H1 (cell line): ENCODE measurements around the gene PDIA5. TPM values are rescaled to one million over a fixed set of nuclear protein-coding genes. Genes with fewer than 3 reads are reported as not detected.

Experiments
- CTCF ChIA-PET: fragments of 300-600 bp; sonication (Branson Sonifier 250); formaldehyde crosslinking; loops from one replicate; lab custom pipeline; 2021; ENCODE audit not compliant: partially characterized antibody; lab: Charles Lee
- POLR2A ChIA-PET: fragments of 300-600 bp; sonication (Branson Sonifier 250); formaldehyde crosslinking; loops from one replicate; lab custom pipeline; 2021; ENCODE audit warnings: inconsistent platforms; ENCODE audit not compliant: partially characterized antibody; lab: Charles Lee
- DNase-seq, 2 experiments: peaks; one replicate each; pipeline versions ENCODE4 v3.0.0 to v3.0.0-alpha.2; 2010 to 2022; ENCODE audit warnings: low spot score in 2 of 2, low read depth in 1 of 2, mixed read lengths in 1 of 2
- FAIRE-seq: peaks from 2 replicates; lab custom pipeline; 2011; peaks lifted over from hg19 to GRCh38; lab: Jason Lieb, UNC
- H2AFZ ChIP-seq: 2 replicates; pipeline ENCODE4 v1.8.1; 2012; ENCODE audit warnings: low read length, inconsistent platforms
- H2AK5ac ChIP-seq: 2 replicates; pipeline ENCODE4 v1.6.1; 2013; ENCODE audit warnings: low read depth, low read length
- H2BK120ac ChIP-seq: replicated peaks from 2 replicates; pipeline ENCODE3; 2013; ENCODE audit warnings: low read depth, low read length, inconsistent platforms
- H2BK12ac ChIP-seq: 2 replicates; pipeline ENCODE4 v1.6.1; 2013; ENCODE audit warnings: low read depth, low read length
- H2BK15ac ChIP-seq: 2 replicates; pipeline ENCODE4 v1.6.1; 2013; ENCODE audit warnings: low read length
- H2BK20ac ChIP-seq: 2 replicates; pipeline ENCODE4 v1.6.1; 2013; ENCODE audit warnings: low read length
- H2BK5ac ChIP-seq: 2 replicates; pipeline ENCODE4 v1.6.1; 2013; ENCODE audit warnings: low read depth, low read length
- H3K14ac ChIP-seq: 2 replicates; pipeline ENCODE4 v1.6.1; 2013; ENCODE audit warnings: inconsistent platforms; ENCODE audit not compliant: insufficient read length
- H3K18ac ChIP-seq: 2 replicates; pipeline ENCODE4 v1.6.1; 2013; ENCODE audit warnings: low read length; ENCODE audit errors: extremely low read depth
- H3K23ac ChIP-seq: 2 replicates; pipeline ENCODE4 v1.6.1; 2013; ENCODE audit warnings: inconsistent platforms; ENCODE audit not compliant: insufficient read length
- H3K23me2 ChIP-seq: 2 replicates; pipeline ENCODE4 v1.6.1; 2013; ENCODE audit warnings: low read depth, low read length
- H3K27ac ChIP-seq: 2 replicates; pipeline ENCODE4 v1.6.1; 2011; ENCODE audit warnings: low read depth, low read length, inconsistent platforms
- H3K27me3 ChIP-seq, 4 experiments: replicated peaks in 1 of 4; 1 replicate in 1 of 4; 2 replicates in 3 of 4; pipeline versions ENCODE4 v1.6.1 to v1.8.1; 2011 to 2013; ENCODE audit warnings: low read length in 3 of 4, mild to moderate bottlenecking in 3 of 4, inconsistent platforms in 2 of 4, mixed read lengths in 2 of 4, moderate library complexity in 1 of 4; ENCODE audit not compliant: control insufficient read depth in 3 of 4, insufficient read depth in 3 of 4; ENCODE audit errors: extremely low read depth in 1 of 4
- H3K36me3 ChIP-seq, 4 experiments: 2 replicates each; pipeline versions ENCODE4 v1.6.1 to v1.8.1; 2011 to 2013; ENCODE audit warnings: mild to moderate bottlenecking in 4 of 4, low read length in 3 of 4, moderate library complexity in 2 of 4, control low read depth in 1 of 4, inconsistent platforms in 1 of 4; ENCODE audit not compliant: insufficient read depth in 4 of 4, control insufficient read depth in 2 of 4
- H3K4ac ChIP-seq: replicated peaks from 2 replicates; pipeline ENCODE3; 2013; ENCODE audit warnings: low read length, low read depth, mixed read lengths, inconsistent platforms; ENCODE audit not compliant: insufficient read length
- H3K4me1 ChIP-seq, 4 experiments: replicated peaks in 1 of 4; 1 replicate in 1 of 4; 2 replicates in 3 of 4; pipeline versions ENCODE4 v1.6.1 to v1.8.1; 2011 to 2013; ENCODE audit warnings: low read length in 3 of 4, inconsistent platforms in 2 of 4, mixed read lengths in 1 of 4; ENCODE audit not compliant: insufficient read depth in 4 of 4, control insufficient read depth in 3 of 4
- H3K4me2 ChIP-seq, 2 experiments: 2 replicates each; pipeline versions ENCODE4 v1.6.1 to v1.8.1; 2011 to 2013; ENCODE audit warnings: low read depth in 2 of 2, low read length in 2 of 2, control low read depth in 1 of 2, inconsistent platforms in 1 of 2, mild to moderate bottlenecking in 1 of 2; ENCODE audit not compliant: insufficient read depth in 1 of 2
- H3K4me3 ChIP-seq, 4 experiments: fragments of 200-600, 300-600 bp in 1 of 4; sonication (generic), shearing (Covaris generic), sonication (Bioruptor Twin) in 1 of 4; 2 replicates each; pipeline versions ENCODE4 v1.5.1 to v1.8.1; 2011 to 2016; ENCODE audit warnings: low read length in 4 of 4, low read depth in 3 of 4, control low read depth in 2 of 4, inconsistent platforms in 2 of 4, mild to moderate bottlenecking in 2 of 4, mixed read lengths in 1 of 4, moderate library complexity in 1 of 4; ENCODE audit not compliant: insufficient read depth in 2 of 4; ENCODE audit errors: extremely low read depth in 1 of 4
- H3K56ac ChIP-seq: replicated peaks from 2 replicates; pipeline ENCODE3; 2013; ENCODE audit warnings: low read depth, mild to moderate bottlenecking, mixed read lengths, low read length, inconsistent platforms; ENCODE audit not compliant: insufficient read length
- H3K79me1 ChIP-seq: 2 replicates; pipeline ENCODE4 v1.6.1; 2013; ENCODE audit warnings: low read depth, low read length, control low read depth
- H3K79me2 ChIP-seq, 2 experiments: 2 replicates each; pipeline versions ENCODE4 v1.6.1 to v1.8.1; 2012 to 2013; ENCODE audit warnings: low read length in 2 of 2, mild to moderate bottlenecking in 2 of 2, inconsistent platforms in 1 of 2; ENCODE audit not compliant: insufficient read depth in 2 of 2, control insufficient read depth in 1 of 2
- H3K9ac ChIP-seq, 4 experiments: replicated peaks in 1 of 4; 1 replicate in 1 of 4; 2 replicates in 3 of 4; pipeline versions ENCODE4 v1.6.1 to v1.8.1; 2011 to 2013; ENCODE audit warnings: low read depth in 3 of 4, low read length in 3 of 4, control low read depth in 2 of 4, mild to moderate bottlenecking in 2 of 4, moderate library complexity in 2 of 4, inconsistent platforms in 1 of 4; ENCODE audit errors: extremely low read depth in 1 of 4
- H3K9me3 ChIP-seq, 2 experiments: 2 replicates each; pipeline versions ENCODE4 v1.6.1 to v1.8.1; 2012 to 2013; ENCODE audit warnings: mild to moderate bottlenecking in 2 of 2, moderate library complexity in 2 of 2, control low read depth in 1 of 2, inconsistent platforms in 1 of 2, low read depth in 1 of 2, low read length in 1 of 2, mixed read lengths in 1 of 2; ENCODE audit not compliant: insufficient read depth in 2 of 2
- H4K20me1 ChIP-seq, 2 experiments: replicated peaks in 1 of 2; 2 replicates each; pipeline versions ENCODE3 to v1.8.1; 2011 to 2013; ENCODE audit warnings: inconsistent platforms in 2 of 2, low read length in 2 of 2, mild to moderate bottlenecking in 1 of 2; ENCODE audit not compliant: insufficient read depth in 2 of 2, control insufficient read depth in 1 of 2
- H4K5ac ChIP-seq: 2 replicates; pipeline ENCODE4 v1.6.1; 2013; ENCODE audit warnings: low read length, low read depth, mixed read lengths, inconsistent platforms; ENCODE audit not compliant: insufficient read length
- H4K8ac ChIP-seq: 2 replicates; pipeline ENCODE4 v1.8.0; 2013; ENCODE audit warnings: mild to moderate bottlenecking, moderate library complexity, low read length, inconsistent platforms; ENCODE audit not compliant: insufficient read depth; ENCODE audit errors: extremely low read depth
- H4K91ac ChIP-seq: replicated peaks from 2 replicates; pipeline ENCODE3; 2013; ENCODE audit warnings: low read length, mixed read lengths, inconsistent platforms; ENCODE audit not compliant: insufficient read length
- CTBP2 ChIP-seq: IDR thresholded peaks from 2 replicates; pipeline ENCODE4 v1.7.0; 2011; ENCODE audit warnings: borderline replicate concordance, mild to moderate bottlenecking, moderate library complexity, mixed read lengths, low read length; ENCODE audit not compliant: insufficient read depth, insufficient read length
- FOSL1 ChIP-seq: IDR thresholded peaks from 2 replicates; pipeline ENCODE4 v1.6.1; 2011; ENCODE audit warnings: mild to moderate bottlenecking, low read depth, low read length, moderate library complexity; ENCODE audit not compliant: insufficient read depth
- GTF2F1 ChIP-seq: IDR thresholded peaks from 2 replicates; pipeline ENCODE4 v1.6.1; 2012; ENCODE audit warnings: low read depth, low read length, improper control_type of control experiment, borderline replicate concordance
- RAD21 ChIP-seq, 2 experiments: IDR thresholded peaks in 1 of 2; conservative IDR thresholded peaks in 1 of 2; 2 replicates each; pipeline ENCODE4 v1.6.1; 2011; ENCODE audit warnings: low read depth in 2 of 2, low read length in 2 of 2, improper control_type of control experiment in 1 of 2, inconsistent platforms in 1 of 2, mild to moderate bottlenecking in 1 of 2, moderate library complexity in 1 of 2
- TEAD4 ChIP-seq: IDR thresholded peaks from 2 replicates; pipeline ENCODE4 v1.6.1; 2012; ENCODE audit warnings: low read depth, low read length, inconsistent platforms, mixed read lengths
- USF2 ChIP-seq: IDR thresholded peaks from 2 replicates; pipeline ENCODE4 v1.6.1; 2011; ENCODE audit warnings: low read length, improper control_type of control experiment
- WGBS, 2 experiments: shearing (Covaris generic) in 1 of 2; methylation state at CpG; one replicate each; pipeline versions ENCODE4 v1.1.6 to v1.1.7; 2013 to 2015; ENCODE audit warnings: low lambda C conversion rate in 2 of 2, mixed read lengths in 2 of 2, inconsistent platforms in 1 of 2, low coverage in 1 of 2, missing lambda C conversion rate in 1 of 2; ENCODE audit not compliant: insufficient replicate concordance in 2 of 2, insufficient coverage in 1 of 2, insufficient read length in 1 of 2; ENCODE audit errors: extremely low coverage in 1 of 2, missing lambda C conversion rate in 1 of 2; 5-methylcytosine and 5-hydroxymethylcytosine counted together
- long read RNA-seq, 2 experiments: library from RNA in 1 of 2; library from capped mRNA in 1 of 2; stranded (forward); transcript quantifications; one replicate each; pipeline ENCODE4 v2.0.0, GENCODE V29; 2021; ENCODE audit warnings: inconsistent platforms in 1 of 2
- polyA minus RNA-seq, 3 experiments: library from RNA; depleted of rRNA, polyadenylated mRNA; stranded (reverse); fragments of >200 nt; gene quantifications; 1 replicate in 2 of 3; 2 replicates in 1 of 3; pipeline ENCODE4 v1.2.3, GENCODE V29; 2011
- polyA plus RNA-seq, 7 experiments: library from polyadenylated mRNA; depleted of rRNA in 3 of 7; stranded (reverse) in 5 of 7; unstranded in 2 of 7; fragments of >200 nt in 5 of 7; fragments of 200-250 nt in 2 of 7; gene quantifications; 1 replicate in 5 of 7; 2 replicates in 1 of 7; 4 replicates in 1 of 7; pipeline versions ENCODE4 v1.2.1 to v1.2.3, GENCODE V29; 2011 to 2013; ENCODE audit warnings: missing spikeins in 2 of 7, mixed read lengths in 2 of 7
- total RNA-seq: library from RNA; stranded (reverse); fragmentation: NEBNext Ultra II Directional; extraction: Animal tissue kit (Norgen Biotek cat#: 25700); gene quantifications from 2 replicates; pipeline ENCODE4 v1.2.1, GENCODE V29; 2021

The PDIA5 gene
- total RNA-seq (32.8 and 36.5 TPM in 2 replicates), polyA plus RNA-seq (2011; rRNA removed) (18.2 and 18.9 TPM in 2 replicates), polyA minus RNA-seq (2011; rRNA and poly(A)+ RNA removed) (11.0 and 13.8 TPM in 2 replicates)
- polyA plus RNA-seq (2011; cell fraction: cytosol; rRNA removed) = 26.2 TPM
- 24.8 TPM for polyA plus RNA-seq (2011; cell fraction: nucleus; rRNA removed)
- polyA plus RNA-seq (2012, experiment 1 of 2) = 25.3 to 30.2 TPM (median 27.7 TPM) in 4 replicates
- 16.3 TPM for polyA plus RNA-seq (2012, experiment 2 of 2)
- polyA plus RNA-seq (2013, experiment 1 of 2) = 50.7 TPM
- polyA plus RNA-seq (2013, experiment 2 of 2) = 52.2 TPM
- polyA minus RNA-seq (2011; cell fraction: cytosol; rRNA and poly(A)+ RNA removed) = 10.9 TPM
- polyA minus RNA-seq (2011; cell fraction: nucleus; rRNA and poly(A)+ RNA removed) = 11.2 TPM
- long read RNA-seq, experiment 1, transcript PDIA5-201 (17 exons, 1,799 nt) = major isoform, 10 of 25 reads
- long read RNA-seq, experiment 1, partial matches to known transcripts = 11 of 25 reads
- long read RNA-seq, experiment 1, other reads (novel, unspliced or antisense) = 4 of 25 reads
- long read RNA-seq, experiment 2, partial matches to known transcripts = 3 of 3 reads
- long read RNA-seq, experiment 2, other reads (novel, unspliced or antisense) = 0 of 3 reads

GRCh38 chr3:123066896-123067688 is at the start of gene PDIA5:
Gene PDIA5 (plus strand): TSS chr3:123067025. CDS start chr3:123067165, 140 bp downstream.
- peak within 1 kb of the TSS; percentile 61 to 86 (median 67) for H3K4me3 ChIP-seq
- DNase-seq (peak; percentile 69 to 91), FAIRE-seq (no peak)
- peak within 1 kb of the TSS; percentile 52; the same call in 1 of the 2 replicates for H2AFZ ChIP-seq
- H3K56ac ChIP-seq = peak within 1 kb of the TSS; percentile 9
- peaks cover 0 to 13% (median 8%) of the 10 kb centered on the region in 4 experiments; a peak in 5 of 7 replicates for H3K27me3 ChIP-seq
- H3K4ac ChIP-seq = no peak within 1 kb of the TSS
- peaks cover 6 to 44% of the 10 kb centered on the region in 2 experiments for H3K79me2 ChIP-seq
- H3K23ac ChIP-seq = no peak within 1 kb of the TSS
- no peak within 1 kb of the TSS for H3K27ac ChIP-seq
- 2% methylated on average over 40 of the region's 72 CpGs; no CpG with 5 or more reads in 1 of the 2 experiments for WGBS, 2 experiments
- peak within 1 kb of the TSS; percentile 63; the same call in 1 of the 2 replicates for H2BK5ac ChIP-seq
- H4K20me1 ChIP-seq = peaks cover 6 to 11% of the 10 kb centered on the region in 2 experiments
- no peaks in the 10 kb centered on the region; a peak in 1 of 4 replicates for H3K9me3 ChIP-seq
- H2BK15ac ChIP-seq = no peak within 1 kb of the TSS; the same call in 1 of the 2 replicates
- H3K18ac ChIP-seq = peak within 1 kb of the TSS; percentile 66
- H4K8ac ChIP-seq = peak within 1 kb of the TSS; percentile 76
- no peak within 1 kb of the TSS for H3K14ac ChIP-seq
- H2BK12ac ChIP-seq = peak within 1 kb of the TSS; percentile 50; the same call in 1 of the 2 replicates
- H3K79me1 ChIP-seq = peaks cover 17% of the 10 kb centered on the region
- H3K36me3 ChIP-seq = no peaks in the 10 kb centered on the region
- H3K4me1 ChIP-seq = peaks cover 7 to 16% (median 11%) of the 10 kb centered on the region in 4 experiments
- H2BK120ac ChIP-seq = no peak within 1 kb of the TSS
- H3K4me2 ChIP-seq = peak within 1 kb of the TSS; percentile 97 to 100
- POLR2A ChIA-PET = interaction anchor here (0.7 to 1.7 kb wide), 7 partner anchors 9 to 258 kb away, joined by 3 to 6 read pairs (median 3); no protein-coding TSS in a partner anchor
- no peak within 1 kb of the TSS for H4K5ac ChIP-seq
- H4K91ac ChIP-seq = peak within 1 kb of the TSS; percentile 35
- peak within 1 kb of the TSS; percentile 47 to 64 (median 52); a peak in 6 of 7 replicates for H3K9ac ChIP-seq
- H2AK5ac ChIP-seq = no peak within 1 kb of the TSS
- no peak within 1 kb of the TSS for H2BK20ac ChIP-seq
- CTCF ChIA-PET = interaction anchor here (0.8 to 2.3 kb wide), 9 partner anchors 19 to 131 kb away, joined by 3 to 5 read pairs (median 3); no protein-coding TSS in a partner anchor
- H3K23me2 ChIP-seq = peaks cover 20% of the 10 kb centered on the region
- no peak for TF ChIP-seq FOSL1
- no peak for TF ChIP-seq CTBP2
- no peak for TF ChIP-seq TEAD4
- TF ChIP-seq RAD21 (IDR thresholded peaks at IDR 0.05 in 1 of 2, conservative IDR thresholded peaks at IDR 0.05 in 1 of 2; ENCODE audit: low read depth in 2 of 2, low read length in 2 of 2) = no peak
- peak; percentile 62; the same call in 1 of the 2 replicates for TF ChIP-seq USF2
- TF ChIP-seq GTF2F1 = no peak
